Glutamatergic neuron (in vitro differentiated cells): ENCODE results near the gene ARHGAP29. TPM values are rescaled to one million over a fixed set of nuclear protein-coding genes. Genes with fewer than 3 reads are reported as not detected.

Experiments used
- DNase-seq: peaks from one replicate; pipeline ENCODE4 v3.0.0; 2022
- H3K27ac Mint-ChIP-seq: one replicate; pipeline ENCODE4 v1.8.0; 2020; ENCODE audit warnings: mild to moderate bottlenecking, mixed read lengths, inconsistent platforms; ENCODE audit not compliant: unreplicated experiment
- H3K27me3 Mint-ChIP-seq: one replicate; pipeline ENCODE4 v1.8.0; 2020; ENCODE audit warnings: mild to moderate bottlenecking, moderate library complexity, mixed read lengths, inconsistent platforms; ENCODE audit not compliant: unreplicated experiment
- H3K36me3 Mint-ChIP-seq: one replicate; pipeline ENCODE4 v1.8.0; 2020; ENCODE audit warnings: mild to moderate bottlenecking, mixed read lengths, inconsistent platforms; ENCODE audit not compliant: unreplicated experiment
- H3K4me1 Mint-ChIP-seq: one replicate; pipeline ENCODE4 v1.8.0; 2020; ENCODE audit warnings: mild to moderate bottlenecking, low read depth, mixed read lengths, inconsistent platforms; ENCODE audit not compliant: unreplicated experiment
- H3K4me3 Mint-ChIP-seq: one replicate; pipeline ENCODE4 v1.8.0; 2020; ENCODE audit warnings: mild to moderate bottlenecking, mixed read lengths, inconsistent platforms; ENCODE audit not compliant: unreplicated experiment
- H3K9me3 Mint-ChIP-seq: one replicate; pipeline ENCODE4 v1.8.0; 2020; ENCODE audit warnings: mild to moderate bottlenecking, moderate library complexity, mixed read lengths, inconsistent platforms; ENCODE audit not compliant: unreplicated experiment
- CTCF ChIP-seq: fragments of 200-600 bp; sonication (generic); IDR thresholded peaks from one replicate; pipeline ENCODE4 v1.5.0; 2021; ENCODE audit not compliant: partially characterized antibody, unreplicated experiment
- total RNA-seq: library from RNA; stranded (reverse); fragmentation: NEBNext Ultra II Directional; extraction: Animal tissue kit (Norgen Biotek cat#: 25700); gene quantifications from one replicate; pipeline ENCODE4 v1.2.1, GENCODE V29; 2021; ENCODE audit not compliant: unreplicated experiment

Gene ARHGAP29
- total RNA-seq, 1 donor from 2014 or later: 1.1 TPM

- H3K27ac Mint-ChIP-seq: no peak overlapping the region
- H3K4me1 Mint-ChIP-seq: no peaks in the 10 kb centered on the region
- H3K4me3 Mint-ChIP-seq: no peak overlapping the region
- H3K27me3 Mint-ChIP-seq: no peaks in the 10 kb centered on the region
- TF ChIP-seq CTCF: no peak
- peaks cover 2% of the 10 kb centered on the region for H3K9me3 Mint-ChIP-seq
- no peaks in the 10 kb centered on the region for H3K36me3 Mint-ChIP-seq
- DNase-seq: no peak
Observed at GRCh38 chr1:94144836-94145235, 92.5 kb downstream of the ARHGAP29 start.

- Mint-ChIP-seq H3K27ac (no peak overlapping the region), H3K36me3 (no peaks in the 10 kb centered on the region), H3K4me1 (no peaks in the 10 kb centered on the region), H3K9me3 (peaks cover 2% of the 10 kb centered on the region), H3K27me3 (peaks cover 1% of the 10 kb centered on the region), H3K4me3 (no peak overlapping the region)
- TF ChIP-seq CTCF: no peak
- DNase-seq: no peak
Observed at GRCh38 chr1:94143809-94144176, 93.6 kb downstream of the ARHGAP29 start.

- H3K4me1 Mint-ChIP-seq: no peaks in the 10 kb centered on the region
- no peak for DNase-seq
- no peaks in the 10 kb centered on the region for H3K36me3 Mint-ChIP-seq
- no peak overlapping the region for H3K4me3 Mint-ChIP-seq
- H3K27me3 Mint-ChIP-seq: peaks cover 1% of the 10 kb centered on the region
- H3K27ac Mint-ChIP-seq: no peak overlapping the region
- no peak for TF ChIP-seq CTCF
- peaks cover 2% of the 10 kb centered on the region for H3K9me3 Mint-ChIP-seq
Observed at GRCh38 chr1:94143173-94143808, 94.1 kb downstream of the ARHGAP29 start.

GRCh38 chr1:94142583-94142982 is 94.8 kb downstream of the ARHGAP29 start:
- Mint-ChIP-seq H3K9me3 (peaks cover 2% of the 10 kb centered on the region), H3K4me1 (no peaks in the 10 kb centered on the region), H3K4me3 (no peak overlapping the region), H3K27me3 (peaks cover 1% of the 10 kb centered on the region), H3K27ac (no peak overlapping the region), H3K36me3 (no peaks in the 10 kb centered on the region)
- DNase-seq: no peak
- no peak for TF ChIP-seq CTCF

- H3K27ac Mint-ChIP-seq: no peak overlapping the region
- DNase-seq: no peak
- peaks cover 2% of the 10 kb centered on the region for H3K9me3 Mint-ChIP-seq
- H3K4me3 Mint-ChIP-seq: no peak overlapping the region
- no peaks in the 10 kb centered on the region for H3K4me1 Mint-ChIP-seq
- TF ChIP-seq CTCF: no peak
- peaks cover 1% of the 10 kb centered on the region for H3K27me3 Mint-ChIP-seq
- H3K36me3 Mint-ChIP-seq: no peaks in the 10 kb centered on the region
Observed at GRCh38 chr1:94142022-94142421, 95.4 kb downstream of the ARHGAP29 start.
